OCI-LY1 (cell line): ENCODE measurements around the gene PAWR.
"Not testable (repeated sequence)": the region's sequence is repeated elsewhere in the genome, so short reads cannot be mapped to it uniquely, and the experiment has no call there.

Experiments
- H2AFZ ChIP-seq: fragments of 200-600 bp; sonication (generic), shearing (Covaris generic); 2 replicates; pipeline ENCODE4 v1.6.0; 2014; ENCODE audit warnings: antibody characterized with exemption, mild to moderate bottlenecking, low read length
- H3F3A ChIP-seq: fragments of 200-600 bp; sonication (generic), shearing (Covaris generic); 2 replicates; pipeline ENCODE4 v1.6.0; 2014; ENCODE audit warnings: mild to moderate bottlenecking, antibody characterized with exemption, low read length, moderate library complexity; ENCODE audit not compliant: insufficient read depth
- H3K27ac ChIP-seq: fragments of 200-600 bp; sonication (generic); 2 replicates; pipeline ENCODE4 v1.5.1; 2014; ENCODE audit warnings: low read length, mixed run types, mild to moderate bottlenecking, low read depth; ENCODE audit not compliant: poor library complexity, severe bottlenecking
- H3K27me3 ChIP-seq: fragments of 200-600 bp; sonication (generic); 2 replicates; pipeline ENCODE4 v1.6.0; 2014; ENCODE audit warnings: antibody characterized with exemption, mild to moderate bottlenecking, low read length, moderate library complexity; ENCODE audit not compliant: insufficient read depth
- H3K36me3 ChIP-seq: fragments of 200-600 bp; sonication (generic); 2 replicates; pipeline ENCODE4 v1.6.1; 2014; ENCODE audit warnings: mild to moderate bottlenecking, antibody characterized with exemption, low read length, moderate library complexity, mixed read lengths; ENCODE audit not compliant: insufficient read depth
- H3K4me1 ChIP-seq: fragments of 200-600 bp; sonication (generic); 2 replicates; pipeline ENCODE4 v1.5.1; 2014; ENCODE audit warnings: mild to moderate bottlenecking, low read length, moderate library complexity; ENCODE audit not compliant: insufficient read depth, severe bottlenecking
- H3K4me2 ChIP-seq: fragments of 200-600 bp; sonication (generic), shearing (Covaris generic); 2 replicates; pipeline ENCODE4 v1.6.1; 2014; ENCODE audit warnings: low read length
- H3K4me3 ChIP-seq: fragments of 200-600 bp; sonication (generic); 2 replicates; pipeline ENCODE4 v1.5.1; 2014; ENCODE audit warnings: low read length, low read depth, mild to moderate bottlenecking, mixed read lengths; ENCODE audit not compliant: poor library complexity, severe bottlenecking
- H3K79me2 ChIP-seq: fragments of 200-600 bp; shearing (Covaris generic); 2 replicates; pipeline ENCODE4 v1.6.1; 2016; ENCODE audit warnings: mixed run types, low read length, mixed read lengths; ENCODE audit not compliant: insufficient read depth
- H3K9ac ChIP-seq: fragments of 200-600 bp; sonication (generic), shearing (Covaris generic); 2 replicates; pipeline ENCODE4 v1.6.1; 2014; ENCODE audit warnings: mild to moderate bottlenecking, low read length, mixed read lengths
- H3K9me2 ChIP-seq: fragments of 200-600 bp; sonication (generic), shearing (Covaris generic); 2 replicates; pipeline ENCODE4 v1.6.1; 2014; ENCODE audit warnings: low read depth, mild to moderate bottlenecking, low read length, mixed read lengths
- H3K9me3 ChIP-seq: fragments of 200-600 bp; shearing (Covaris generic); 2 replicates; pipeline ENCODE4 v1.6.1; 2014; ENCODE audit warnings: low read length, mixed read lengths
- H4K20me1 ChIP-seq: fragments of 200-600 bp; sonication (generic), shearing (Covaris generic); 2 replicates; pipeline ENCODE4 v1.6.0; 2016; ENCODE audit warnings: mild to moderate bottlenecking, low read length; ENCODE audit not compliant: insufficient read depth
- CTCF ChIP-seq: fragments of 200-600 bp; sonication (generic), shearing (Covaris generic); IDR thresholded peaks from 2 replicates; pipeline ENCODE4 v1.5.1; 2017; ENCODE audit warnings: mild to moderate bottlenecking, antibody characterized with exemption, low read length, moderate library complexity, mixed read lengths
- EZH2 ChIP-seq: fragments of 200-600 bp; sonication (generic), shearing (Covaris generic); IDR thresholded peaks from 2 replicates; pipeline ENCODE4 v1.8.0; 2017; ENCODE audit warnings: borderline replicate concordance, mixed run types, mild to moderate bottlenecking, antibody characterized with exemption, low read length, moderate library complexity, mixed read lengths

The PAWR gene

GRCh38 chr12:79566452-79567174 lies 124.2 kb downstream of the PAWR start:
- no peak overlapping the region for H3K9ac ChIP-seq
- H3K36me3 ChIP-seq, result peaks cover 44% of the 10 kb centered on the region
- no peak for TF ChIP-seq EZH2
- no peak for TF ChIP-seq CTCF
- H3K9me2 ChIP-seq, result no peaks in the 10 kb centered on the region
- peaks cover 7% of the 10 kb centered on the region for H3K4me1 ChIP-seq
- no peak overlapping the region for H3K4me2 ChIP-seq
- H3K4me3 ChIP-seq, result no peak overlapping the region
- no peak overlapping the region for H3K27ac ChIP-seq
- no peaks in the 10 kb centered on the region for H3K9me3 ChIP-seq
- no peak overlapping the region for H2AFZ ChIP-seq
- no peaks in the 10 kb centered on the region for H3F3A ChIP-seq
- no peaks in the 10 kb centered on the region for H4K20me1 ChIP-seq
- H3K27me3 ChIP-seq, result no peaks in the 10 kb centered on the region
- no peaks in the 10 kb centered on the region for H3K79me2 ChIP-seq

DNA sequence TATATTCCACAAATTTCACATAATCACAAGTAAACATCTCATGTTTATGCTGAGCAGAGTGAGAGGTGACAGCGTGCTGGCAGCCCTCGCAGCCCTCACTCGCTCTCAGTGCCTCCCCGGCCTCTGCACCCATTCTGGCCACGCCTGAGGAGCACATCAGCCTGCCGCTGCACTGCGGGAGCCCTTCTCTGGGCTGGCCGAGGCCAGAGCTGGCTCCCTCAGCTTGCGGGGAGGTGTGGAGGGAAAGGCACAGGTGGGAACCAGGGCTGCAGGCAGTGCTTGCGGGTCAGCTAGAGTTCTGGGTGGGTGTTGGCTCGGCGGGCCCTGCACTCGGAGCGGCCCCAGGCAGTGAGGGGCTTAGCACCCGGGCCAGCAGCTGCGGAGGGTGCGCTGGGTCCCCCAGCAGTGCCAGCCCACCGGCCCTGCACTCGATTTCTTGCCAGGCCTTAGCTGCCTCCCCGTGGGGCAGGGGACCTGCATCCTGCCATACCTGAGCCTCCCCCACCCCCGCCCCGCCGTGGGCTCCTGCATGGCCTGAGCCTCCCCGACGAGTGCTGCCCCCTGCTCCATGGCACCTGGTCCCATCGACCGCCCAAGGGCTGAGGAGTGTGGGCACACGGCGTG lies 125.9 kb downstream of the PAWR start:
- H4K20me1 ChIP-seq, H3F3A ChIP-seq, H3K9me2 ChIP-seq, H3K4me2 ChIP-seq, H3K27me3 ChIP-seq, H3K9me3 ChIP-seq, H3K79me2 ChIP-seq, H3K4me1 ChIP-seq, H2AFZ ChIP-seq, H3K9ac ChIP-seq, H3K27ac ChIP-seq, H3K4me3 ChIP-seq: not testable (repeated sequence)
- H3K36me3 ChIP-seq, result peaks cover 44% of the 10 kb centered on the region

- H3K4me2 ChIP-seq, result no peak overlapping the region
- H3K79me2 ChIP-seq, result no peaks in the 10 kb centered on the region
- no peak overlapping the region for H3K9ac ChIP-seq
- peaks cover 44% of the 10 kb centered on the region for H3K36me3 ChIP-seq
- H4K20me1 ChIP-seq, result no peaks in the 10 kb centered on the region
- no peaks in the 10 kb centered on the region for H3K27me3 ChIP-seq
- H3K4me3 ChIP-seq, result no peak overlapping the region
- no peaks in the 10 kb centered on the region for H3F3A ChIP-seq
- TF ChIP-seq CTCF, result no peak
- no peak for TF ChIP-seq EZH2
- H3K4me1 ChIP-seq, result peaks cover 7% of the 10 kb centered on the region
- no peaks in the 10 kb centered on the region for H3K9me3 ChIP-seq
- H2AFZ ChIP-seq, result no peak overlapping the region
- H3K9me2 ChIP-seq, result no peaks in the 10 kb centered on the region
- H3K27ac ChIP-seq, result no peak overlapping the region
These were observed 127.6 kb downstream of the PAWR start for GRCh38 chr12:79563021-79563740.
